GM12891 (cell line): ENCODE measurements around the gene OR2AG1.

Experiments
- PAX5 ChIP-seq: IDR thresholded peaks from 2 replicates; pipeline ENCODE4 v1.6.1; 2011; ENCODE audit warnings: low read length, moderate library complexity, mild to moderate bottlenecking; ENCODE audit not compliant: insufficient read depth, severe bottlenecking
- POLR2A ChIP-seq: IDR thresholded peaks from 2 replicates; pipeline ENCODE4 v1.6.1; 2011; ENCODE audit warnings: low read depth, low read length, control low read depth
- POLR2AphosphoS5 ChIP-seq: IDR thresholded peaks from 2 replicates; pipeline ENCODE4 v1.6.1; 2011; ENCODE audit warnings: low read depth, low read length, control low read depth
- SPI1 ChIP-seq: IDR thresholded peaks from 2 replicates; pipeline ENCODE4 v1.6.1; 2011; ENCODE audit warnings: low read depth, low read length, control low read depth
- TAF1 ChIP-seq: IDR thresholded peaks from 2 replicates; pipeline ENCODE4 v1.6.1; 2011; ENCODE audit warnings: low read depth, low read length, control low read depth

DNA sequence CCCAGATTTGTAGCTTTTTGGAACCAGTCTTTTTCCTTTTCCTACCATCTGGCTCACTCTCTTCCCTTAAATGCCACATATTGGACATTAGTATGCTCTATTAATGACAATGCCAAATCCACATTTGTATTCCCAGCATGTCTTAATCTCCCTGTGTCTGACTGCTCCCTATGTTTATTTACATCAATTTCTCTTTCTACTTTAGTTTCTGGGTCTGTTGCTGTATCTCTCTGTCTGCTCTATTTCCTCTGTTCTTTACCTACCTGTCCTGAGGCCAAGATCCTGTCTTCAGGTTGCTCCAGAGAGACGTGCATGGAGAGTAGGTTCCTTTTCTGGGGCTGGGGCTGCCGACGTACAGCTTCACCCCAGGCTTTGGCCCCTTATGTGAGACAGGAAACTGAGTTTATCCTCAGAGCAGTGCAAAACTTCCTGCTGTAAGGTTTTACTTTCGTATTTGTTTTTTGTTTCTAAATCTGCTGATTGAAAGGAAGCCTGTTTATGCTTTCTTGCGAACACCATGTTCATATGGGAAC is 36.7 kb upstream of the OR2AG1 start:
- TF ChIP-seq POLR2A (peak; percentile 80), TAF1 (peak; percentile 60; the same call in 1 of the 2 replicates), POLR2AphosphoS5 (peak; percentile 82), PAX5 (no peak), SPI1 (no peak)
